NCI-H2227 (cell line): ENCODE measurements around the gene CGNL1.

ENCODE experiments used
- DNase-seq: peaks from one replicate; lab custom pipeline; 2025; ENCODE audit not compliant: unreplicated experiment; lab: John Stamatoyannopoulos, UW

Gene CGNL1

GRCh38 chr15:57517030-57517671, 140.8 kb downstream of the CGNL1 start:
- no peak for DNase-seq

DNA sequence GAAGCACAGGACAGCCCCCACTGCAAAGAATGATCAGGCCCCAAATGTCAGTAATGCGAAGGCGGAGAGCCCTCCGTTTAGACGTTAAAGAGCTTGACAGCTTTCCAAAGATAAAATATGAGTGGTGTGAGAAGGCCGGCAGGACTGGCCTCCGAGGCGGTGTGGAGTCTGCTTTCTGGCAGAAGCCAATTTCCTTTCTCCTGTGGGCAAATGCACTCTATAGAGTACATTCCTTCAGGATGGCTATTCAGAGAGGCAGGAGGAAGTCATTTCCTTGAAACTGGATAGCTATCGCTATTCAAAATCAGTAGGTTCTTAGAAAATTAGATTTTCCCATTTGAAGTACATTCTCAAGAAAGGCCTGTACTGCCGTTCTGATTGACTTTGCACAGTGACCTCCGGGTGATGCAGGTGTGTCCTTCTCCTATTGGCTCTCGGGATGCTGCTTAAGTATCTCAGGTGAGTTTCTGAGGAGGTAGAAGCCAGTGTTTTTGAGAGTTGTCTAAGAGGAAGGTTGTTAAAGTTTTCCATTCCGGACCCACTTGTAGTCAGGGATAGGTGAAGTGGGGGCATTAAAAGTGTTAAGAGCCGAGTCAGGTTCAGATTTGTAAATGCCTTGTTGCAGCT, 142.6 kb downstream of the CGNL1 start:
- DNase-seq, result no peak

- no peak for DNase-seq
Measured at GRCh38 chr15:57519806-57520205, 143.5 kb downstream of the CGNL1 start.

- DNase-seq, result no peak
Measured at GRCh38 chr15:57521503-57521902, 145.2 kb downstream of the CGNL1 start.

GRCh38 chr15:57522148-57522547, 145.8 kb downstream of the CGNL1 start:
- no peak for DNase-seq

GRCh38 chr15:57525581-57525980, 149.3 kb downstream of the CGNL1 start:
- no peak for DNase-seq

DNA sequence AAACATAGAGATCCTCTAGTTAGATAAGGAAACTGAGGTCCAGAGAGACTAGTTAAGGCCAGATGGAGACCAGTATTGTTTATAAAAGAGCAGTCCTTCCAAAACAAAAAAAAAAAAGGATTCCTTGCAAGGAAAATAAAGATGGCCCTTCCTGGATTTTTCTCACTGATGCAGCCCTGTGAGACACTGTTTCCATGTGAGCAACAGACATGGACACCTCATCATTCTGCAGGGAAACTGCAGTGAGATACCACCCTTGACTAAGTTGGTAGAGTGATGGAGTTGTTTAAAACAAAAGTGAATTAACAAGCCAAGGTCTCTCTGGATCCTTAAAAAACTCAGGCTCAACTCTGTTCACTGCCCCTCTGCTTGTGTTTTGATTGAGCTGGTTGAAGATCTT, 149.8 kb downstream of the CGNL1 start:
- DNase-seq, result no peak

DNA sequence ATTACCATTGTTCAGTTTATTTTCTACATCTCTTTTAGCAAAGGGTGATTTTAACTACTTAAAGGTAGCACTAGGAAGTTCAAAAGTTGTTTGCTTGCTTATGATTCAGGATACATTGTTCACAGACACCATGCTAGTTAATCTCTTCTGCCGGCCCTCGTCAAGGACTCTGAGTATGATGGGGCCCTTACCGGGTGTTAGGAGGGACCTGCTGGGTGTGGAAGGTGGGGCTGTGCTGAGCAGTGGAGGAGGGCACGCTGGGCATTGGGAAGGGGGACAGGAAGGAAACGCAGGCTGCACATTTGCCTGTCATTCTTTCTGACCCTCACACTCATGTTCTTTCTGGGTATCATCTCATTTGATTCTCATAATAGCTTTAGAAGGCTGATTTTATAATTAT, 150.3 kb downstream of the CGNL1 start:
- no peak for DNase-seq

- DNase-seq, result peak; percentile 67
Measured at GRCh38 chr15:57527382-57528091, 151.2 kb downstream of the CGNL1 start.

DNA sequence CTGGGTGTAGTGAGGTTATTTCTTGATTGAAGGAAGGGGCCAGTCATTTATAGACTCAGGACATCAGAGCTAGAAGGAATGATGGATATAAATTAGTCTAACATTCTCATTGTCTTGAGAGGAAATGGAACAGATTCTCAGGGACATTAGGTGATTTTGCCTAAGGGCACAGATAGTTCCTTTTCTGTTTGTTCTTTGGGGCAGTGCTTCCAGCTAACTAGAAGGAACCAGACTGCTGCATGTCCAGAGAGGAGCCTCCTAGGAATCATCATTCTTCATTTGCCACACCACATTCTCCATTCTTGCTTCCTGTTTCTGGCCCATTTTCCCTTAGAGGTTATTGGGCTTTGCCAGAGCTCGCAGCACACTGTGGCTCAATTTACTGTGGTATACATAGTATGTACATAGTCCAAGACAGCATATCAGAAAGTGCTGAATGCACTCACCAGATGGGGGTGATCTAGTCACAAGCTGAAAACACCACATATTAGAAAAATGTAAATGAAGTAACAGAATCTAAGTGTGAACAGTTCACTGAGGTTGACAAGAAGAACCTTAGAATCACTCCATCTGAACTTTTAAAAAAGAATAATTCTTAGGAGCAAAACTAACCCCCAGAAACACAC, 152.7 kb downstream of the CGNL1 start:
- no peak for DNase-seq

DNA sequence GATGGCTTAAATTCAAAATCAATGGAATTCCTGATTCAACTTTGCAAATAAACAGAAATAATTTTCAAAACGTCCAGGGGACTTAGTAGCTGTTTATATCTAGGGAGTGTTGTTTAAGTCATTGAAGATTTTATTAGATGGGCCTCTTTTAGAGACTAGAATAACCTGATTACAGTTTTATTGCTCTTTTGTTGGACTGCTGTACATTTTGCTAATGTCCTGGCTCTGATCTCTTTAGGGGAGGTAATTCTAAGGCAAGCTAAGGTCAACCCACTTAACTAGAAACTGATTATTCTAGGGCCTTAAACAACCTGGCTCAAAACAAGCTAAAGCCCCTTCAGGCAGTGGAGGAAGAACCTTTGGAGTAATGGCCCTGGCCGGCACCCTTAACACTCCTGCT, 153.4 kb downstream of the CGNL1 start:
- DNase-seq, result no peak

- no peak for DNase-seq
Measured at GRCh38 chr15:57532731-57533447, 156.6 kb downstream of the CGNL1 start.

DNA sequence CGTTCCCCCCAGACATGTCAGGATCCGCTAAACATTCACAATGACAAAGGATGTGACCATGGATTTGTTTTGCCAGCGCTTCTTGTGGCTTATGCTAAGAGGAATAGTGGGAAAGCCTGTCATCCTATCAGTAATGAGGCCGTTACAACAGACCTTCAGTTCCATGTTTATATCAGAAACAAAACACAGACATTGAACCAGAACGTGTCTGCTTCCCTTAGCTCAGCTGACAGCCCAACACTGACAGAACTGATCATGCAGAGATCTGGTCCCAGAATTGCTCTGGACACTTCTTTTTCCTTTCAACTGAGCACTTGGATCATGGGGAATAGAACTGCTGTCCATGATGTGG, 157.1 kb downstream of the CGNL1 start:
- DNase-seq, result no peak

- DNase-seq, result no peak
Measured at GRCh38 chr15:57534281-57534680, 158.0 kb downstream of the CGNL1 start.

GRCh38 chr15:57537072-57537471, 160.8 kb downstream of the CGNL1 start:
- DNase-seq, result no peak

DNA sequence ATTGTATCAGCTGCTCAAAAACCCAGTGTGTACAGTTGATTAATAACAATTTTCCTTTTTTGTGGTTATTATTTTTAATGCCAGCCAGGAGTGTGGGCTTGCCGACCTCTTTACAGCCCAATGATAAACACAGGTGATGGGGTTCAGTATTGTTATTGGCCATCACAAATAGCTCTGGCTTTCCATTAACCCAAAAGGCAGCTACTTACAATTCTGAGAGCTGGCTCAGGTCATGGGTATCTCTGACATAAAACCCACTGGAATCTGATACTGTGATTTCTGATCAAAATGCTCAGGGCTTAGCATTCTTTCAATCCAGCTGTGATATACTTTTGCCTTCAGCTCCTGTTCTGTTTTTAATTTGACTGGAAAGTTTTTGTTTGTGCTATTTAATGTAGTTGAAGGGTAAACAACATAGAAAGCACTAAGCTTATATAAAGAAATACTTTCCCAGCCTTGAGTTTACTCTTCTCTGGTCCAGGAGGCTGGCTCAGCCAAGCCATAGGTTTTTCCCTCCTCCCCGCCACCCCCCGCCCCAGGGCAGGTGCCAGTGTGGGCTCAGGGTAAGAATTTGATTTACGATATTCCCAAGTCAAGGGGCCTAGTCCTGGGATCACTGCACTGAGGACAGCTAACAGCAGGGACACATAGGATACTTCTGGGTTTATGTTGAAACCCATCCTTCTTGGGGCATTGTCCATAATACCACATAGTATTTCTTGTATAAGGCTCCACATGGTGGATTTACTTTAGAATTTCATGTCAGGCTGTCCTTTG, 161.4 kb downstream of the CGNL1 start:
- DNase-seq, result no peak

DNA sequence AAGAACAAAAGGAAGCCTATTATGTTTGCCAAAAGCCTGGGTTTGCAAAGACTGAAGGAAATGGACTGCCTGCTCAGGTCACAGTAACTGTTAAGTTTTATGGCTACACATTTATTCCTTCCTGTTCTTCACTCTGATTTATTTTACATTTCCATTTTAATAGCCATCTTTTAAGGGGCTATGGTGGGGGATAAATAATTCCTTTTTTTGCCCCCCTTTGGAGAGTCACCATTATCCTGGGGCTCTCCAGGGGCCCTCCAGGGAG, 161.9 kb downstream of the CGNL1 start:
- no peak for DNase-seq

DNA sequence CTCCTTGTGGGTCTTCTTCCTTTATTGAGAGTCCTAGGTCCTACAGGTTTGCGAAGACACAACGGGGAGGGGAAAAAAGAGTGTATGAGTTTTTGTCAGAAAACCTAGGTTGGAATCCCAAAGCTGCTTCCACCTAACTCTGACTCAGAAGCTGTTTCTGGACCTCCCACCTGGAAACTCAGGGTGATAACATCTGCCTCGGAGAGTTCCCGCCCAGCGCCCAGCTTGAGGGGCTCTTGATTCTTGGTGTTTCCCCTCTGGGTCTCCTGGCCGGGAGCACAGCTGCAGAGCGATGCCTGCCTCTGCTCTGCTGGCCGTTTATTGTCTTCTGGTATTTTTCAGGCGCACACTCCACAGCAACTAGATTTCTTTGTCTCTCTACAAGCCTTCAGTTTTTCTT, 162.5 kb downstream of the CGNL1 start:
- DNase-seq, result no peak

GRCh38 chr15:57540211-57540610, 163.9 kb downstream of the CGNL1 start:
- DNase-seq, result no peak

- DNase-seq, result no peak
Measured at GRCh38 chr15:57540736-57541135, 164.4 kb downstream of the CGNL1 start.

- no peak for DNase-seq
Measured at GRCh38 chr15:57541271-57541670, 165.0 kb downstream of the CGNL1 start.
